GM23338 (cell line): ENCODE data around the gene EFHB. TPM values are rescaled to one million over a fixed set of nuclear protein-coding genes. Genes with fewer than 3 reads are reported as not detected.

Source experiments
- ATAC-seq: fragments of 200-7000 bp; cut with Tn5 transposase; 3 replicates; pipeline ENCODE4 v1.9.1; 2020
- DNase-seq: peaks from one replicate; pipeline ENCODE4 v3.0.0-alpha.2; 2015; ENCODE audit warnings: low spot score
- H2AFZ ChIP-seq: fragments of 200-600 bp; sonication (generic); 2 replicates; pipeline ENCODE4 v1.8.0; 2016; ENCODE audit warnings: antibody characterized with exemption, mild to moderate bottlenecking, moderate library complexity
- H3F3A ChIP-seq: fragments of 200-600 bp; sonication (generic); replicated peaks from 2 replicates; pipeline ENCODE4 v1.8.0; 2017; ENCODE audit warnings: antibody characterized with exemption, mixed run types, low read depth
- H3K27ac ChIP-seq: fragments of 200-600 bp; sonication (generic); 2 replicates; pipeline ENCODE4 v1.6.1; 2016; ENCODE audit warnings: low read depth
- H3K27me3 ChIP-seq: fragments of 200-600 bp; sonication (generic); 2 replicates; pipeline ENCODE4 v1.8.0; 2016; ENCODE audit warnings: mild to moderate bottlenecking, mixed run types, moderate library complexity; ENCODE audit not compliant: insufficient read depth
- H3K36me3 ChIP-seq: fragments of 200-600 bp; sonication (generic); 2 replicates; pipeline ENCODE4 v1.8.0; 2016; ENCODE audit warnings: mild to moderate bottlenecking; ENCODE audit not compliant: insufficient read depth
- H3K4me1 ChIP-seq: fragments of 200-600 bp; sonication (generic); 2 replicates; pipeline ENCODE4 v1.8.0; 2016; ENCODE audit warnings: mild to moderate bottlenecking, moderate library complexity; ENCODE audit not compliant: insufficient read depth
- H3K4me2 ChIP-seq: fragments of 200-600 bp; sonication (generic); 2 replicates; pipeline ENCODE4 v1.7.1; 2017; ENCODE audit warnings: mixed run types
- H3K4me3 ChIP-seq: fragments of 200-600 bp; sonication (generic); 2 replicates; pipeline ENCODE4 v1.6.1; 2016; ENCODE audit warnings: mixed run types
- H3K79me2 ChIP-seq: fragments of 200-600 bp; sonication (generic); replicated peaks from 2 replicates; pipeline ENCODE4 v1.8.0; 2017; ENCODE audit warnings: mild to moderate bottlenecking; ENCODE audit not compliant: insufficient read depth
- H3K9me2 ChIP-seq: fragments of 200-600 bp; sonication (generic); 2 replicates; pipeline ENCODE4 v1.8.0; 2017; ENCODE audit not compliant: insufficient read depth
- H4K20me1 ChIP-seq: fragments of 200-600 bp; sonication (generic); replicated peaks from 2 replicates; pipeline ENCODE4 v1.8.0; 2017; ENCODE audit warnings: mild to moderate bottlenecking; ENCODE audit not compliant: insufficient read depth
- H3K27ac Mint-ChIP-seq: 2 replicates; pipeline ENCODE4 v1.8.0; 2020; ENCODE audit warnings: inconsistent platforms, mild to moderate bottlenecking, moderate library complexity, mixed read lengths
- H3K27me3 Mint-ChIP-seq: 3 replicates; pipeline ENCODE4 v1.8.0; 2022; ENCODE audit warnings: low read depth, mild to moderate bottlenecking, moderate library complexity, mixed read lengths, inconsistent platforms; ENCODE audit not compliant: insufficient read depth, poor library complexity
- H3K36me3 Mint-ChIP-seq: 3 replicates; pipeline ENCODE4 v1.8.0; 2021; ENCODE audit warnings: low read depth, mild to moderate bottlenecking, inconsistent platforms, moderate library complexity, mixed read lengths
- H3K4me1 Mint-ChIP-seq: 3 replicates; pipeline ENCODE4 v1.8.0; 2020; ENCODE audit warnings: mild to moderate bottlenecking, inconsistent platforms, mixed read lengths
- H3K4me3 Mint-ChIP-seq: 3 replicates; pipeline ENCODE4 v1.8.0; 2021; ENCODE audit warnings: moderate library complexity, mild to moderate bottlenecking, inconsistent platforms, mixed read lengths
- H3K9me3 Mint-ChIP-seq: 3 replicates; pipeline ENCODE4 v1.8.0; 2020; ENCODE audit warnings: moderate library complexity, mild to moderate bottlenecking, inconsistent platforms, mixed read lengths
- CREB1 ChIP-seq: fragments of 250-450 bp; sonication (Bioruptor Pico); IDR thresholded peaks from 2 replicates; pipeline ENCODE4 v1.5.0; 2020; ENCODE audit warnings: low read depth, mild to moderate bottlenecking, moderate library complexity
- NANOG ChIP-seq: IDR thresholded peaks from 2 replicates; pipeline ENCODE4 v1.6.1; 2016; ENCODE audit warnings: antibody characterized with exemption, borderline replicate concordance
- POLR2AphosphoS5 ChIP-seq: IDR thresholded peaks from 2 replicates; pipeline ENCODE4 v1.6.1; 2016; ENCODE audit warnings: antibody characterized with exemption, low read depth
- REST ChIP-seq: IDR thresholded peaks from one replicate; pipeline ENCODE4 v1.6.1; 2018; ENCODE audit warnings: antibody characterized with exemption; ENCODE audit not compliant: unreplicated experiment
- STAT1 ChIP-seq: IDR thresholded peaks from one replicate; pipeline ENCODE4 v1.6.1; 2016; ENCODE audit warnings: antibody characterized with exemption; ENCODE audit not compliant: unreplicated experiment
- ZNF114 ChIP-seq: fragments of 250-450 bp; sonication (Bioruptor Pico); IDR thresholded peaks from 2 replicates; pipeline ENCODE4 v1.5.0; 2020; ENCODE audit warnings: mild to moderate bottlenecking, moderate library complexity
- ZNF331 ChIP-seq: fragments of 250-450 bp; sonication (Bioruptor Pico); IDR thresholded peaks from 2 replicates; pipeline ENCODE4 v1.5.0; 2020; ENCODE audit warnings: low read depth, mild to moderate bottlenecking, moderate library complexity
- ZNF462 ChIP-seq: fragments of 250-450 bp; sonication (Bioruptor Pico); IDR thresholded peaks from 2 replicates; pipeline ENCODE4 v1.5.0; 2020; ENCODE audit warnings: mild to moderate bottlenecking, moderate library complexity
- polyA plus RNA-seq: library from polyadenylated mRNA; unstranded; fragments of >200 nt; fragmentation: Nextera tagmentation; extraction: Ambion mirVana; gene quantifications from 2 replicates; pipeline ENCODE4 v1.2.1, GENCODE V29; 2016
- total RNA-seq: library from RNA; depleted of rRNA; stranded (reverse); fragments of >200 nt; shearing (Covaris generic); gene quantifications from 2 replicates; pipeline ENCODE4 v1.2.3, GENCODE V29; 2014
- TF ChIP-seq, protein P1 (sequence below), 2 experiments: fragments of 200-600 bp in 1 of 2; sonication (generic) in 1 of 2; conservative IDR thresholded peaks; 2 replicates each; pipeline versions ENCODE4 v1.5.1 to v1.6.1; 2016 to 2017; ENCODE audit warnings: antibody characterized with exemption in 2 of 2, low read depth in 2 of 2, mild to moderate bottlenecking in 2 of 2, moderate library complexity in 1 of 2

Gene EFHB
- total and polyA plus RNA-seq, 2 experiments from 2014 or later = 0.35 to 0.68 TPM

DNA sequence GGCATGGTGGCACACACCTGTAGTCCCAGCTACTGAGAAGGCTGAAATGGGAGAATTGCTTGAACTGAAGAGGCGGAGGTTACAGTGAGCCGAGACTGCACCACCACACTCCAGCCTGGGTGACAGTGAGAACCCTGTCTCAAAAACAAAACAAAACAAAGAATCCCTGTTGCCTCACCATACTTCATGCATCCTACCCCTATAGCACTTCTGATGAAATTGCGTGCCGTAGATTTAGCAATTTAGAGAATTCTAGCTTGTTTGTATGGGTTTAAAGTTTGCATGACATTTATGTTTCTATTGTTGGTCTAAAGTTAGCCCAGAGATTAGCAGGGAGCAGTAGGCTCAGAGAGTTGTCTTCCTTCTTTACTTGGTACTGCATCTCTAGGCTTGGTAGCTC lies 20.7 kb upstream of the EFHB start (continued):
- TF ChIP-seq ZNF331 (CRISPR knock-in tag) (no peak), REST (no peak), ZNF114 (CRISPR knock-in tag) (no peak), NANOG (no peak), STAT1 (no peak)
- TF ChIP-seq, protein P1, sequence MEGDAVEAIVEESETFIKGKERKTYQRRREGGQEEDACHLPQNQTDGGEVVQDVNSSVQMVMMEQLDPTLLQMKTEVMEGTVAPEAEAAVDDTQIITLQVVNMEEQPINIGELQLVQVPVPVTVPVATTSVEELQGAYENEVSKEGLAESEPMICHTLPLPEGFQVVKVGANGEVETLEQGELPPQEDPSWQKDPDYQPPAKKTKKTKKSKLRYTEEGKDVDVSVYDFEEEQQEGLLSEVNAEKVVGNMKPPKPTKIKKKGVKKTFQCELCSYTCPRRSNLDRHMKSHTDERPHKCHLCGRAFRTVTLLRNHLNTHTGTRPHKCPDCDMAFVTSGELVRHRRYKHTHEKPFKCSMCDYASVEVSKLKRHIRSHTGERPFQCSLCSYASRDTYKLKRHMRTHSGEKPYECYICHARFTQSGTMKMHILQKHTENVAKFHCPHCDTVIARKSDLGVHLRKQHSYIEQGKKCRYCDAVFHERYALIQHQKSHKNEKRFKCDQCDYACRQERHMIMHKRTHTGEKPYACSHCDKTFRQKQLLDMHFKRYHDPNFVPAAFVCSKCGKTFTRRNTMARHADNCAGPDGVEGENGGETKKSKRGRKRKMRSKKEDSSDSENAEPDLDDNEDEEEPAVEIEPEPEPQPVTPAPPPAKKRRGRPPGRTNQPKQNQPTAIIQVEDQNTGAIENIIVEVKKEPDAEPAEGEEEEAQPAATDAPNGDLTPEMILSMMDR (conservative IDR thresholded peaks at IDR 0.05; ENCODE audit: low read depth in 2 of 2) = no peak

DNA sequence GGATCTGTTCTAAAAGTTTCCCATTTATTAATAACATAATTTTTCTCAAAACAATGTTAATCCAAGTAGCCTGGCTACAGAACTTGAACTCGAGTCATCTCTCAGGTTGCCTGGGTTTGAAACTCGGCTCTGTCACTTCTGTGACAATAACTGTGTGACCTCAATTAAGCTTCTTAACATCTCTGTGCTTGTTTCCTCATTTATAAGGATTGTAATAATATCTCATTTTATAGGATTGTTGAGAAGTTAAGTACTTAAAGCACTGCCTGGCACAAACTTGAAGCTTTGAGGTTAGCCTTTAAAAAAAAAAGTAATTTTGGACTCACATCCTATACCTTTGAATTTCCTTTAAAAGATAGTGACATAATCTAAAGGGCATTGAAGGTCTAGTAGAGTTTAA lies 16.3 kb upstream of the EFHB start:
- no peak overlapping the region for H3K4me3 Mint-ChIP-seq
- ATAC-seq (no peak), DNase-seq (no peak)
- 0 out of 2 replicates have a peak, but pooled peaks cover 5% of the 10 kb centered on the region for H3F3A ChIP-seq
- H3K27me3 Mint-ChIP-seq = peaks cover 13% of the 10 kb centered on the region
- H3K36me3 Mint-ChIP-seq = peaks cover 56% of the 10 kb centered on the region
- no peaks in the 10 kb centered on the region for H3K27me3 ChIP-seq
- peak overlapping the region; percentile 40; the same call in 1 of the 2 replicates for H3K4me2 ChIP-seq
- peaks cover 34% of the 10 kb centered on the region; the same call in 1 of the 2 replicates for H3K36me3 ChIP-seq
- peak overlapping the region; percentile 67; the same call in 1 of the 2 replicates for H3K4me3 ChIP-seq
- H2AFZ ChIP-seq = no peak overlapping the region
- H3K27ac ChIP-seq = no peak overlapping the region
- H3K9me3 Mint-ChIP-seq = no peaks in the 10 kb centered on the region
- H4K20me1 ChIP-seq = peaks cover 41% of the 10 kb centered on the region
- H3K4me1 ChIP-seq = peaks cover 31% of the 10 kb centered on the region
- H3K27ac Mint-ChIP-seq = no peak overlapping the region
- H3K4me1 Mint-ChIP-seq = peaks cover 32% of the 10 kb centered on the region
- peaks cover 79% of the 10 kb centered on the region for H3K79me2 ChIP-seq
- no peaks in the 10 kb centered on the region; the same call in 1 of the 2 replicates for H3K9me2 ChIP-seq
- no peak for TF ChIP-seq POLR2AphosphoS5
- TF ChIP-seq ZNF462 (CRISPR knock-in tag) = no peak
- TF ChIP-seq NANOG = no peak
- no peak for TF ChIP-seq REST
- no peak for TF ChIP-seq CREB1 (CRISPR knock-in tag)
- TF ChIP-seq STAT1 = no peak
- TF ChIP-seq ZNF114 (CRISPR knock-in tag) = no peak
